Neural crest cell (in vitro differentiated cells): ENCODE results near the gene SLX4IP. TPM values are rescaled to one million over a fixed set of nuclear protein-coding genes. Genes with fewer than 3 reads are reported as not detected.

Experiments
- DNase-seq: peaks from one replicate; pipeline ENCODE4 v3.0.0; 2021; ENCODE audit warnings: low read depth, mixed read lengths, low spot score
- H3K27ac Mint-ChIP-seq: one replicate; pipeline ENCODE4 v1.8.0; 2021; ENCODE audit warnings: mild to moderate bottlenecking, mixed read lengths; ENCODE audit not compliant: unreplicated experiment
- H3K27me3 Mint-ChIP-seq: 2 replicates; pipeline ENCODE4 v1.8.0; 2021; ENCODE audit warnings: low read depth, mild to moderate bottlenecking, mixed read lengths
- H3K36me3 Mint-ChIP-seq: 2 replicates; pipeline ENCODE4 v1.8.0; 2021; ENCODE audit warnings: low read depth, mild to moderate bottlenecking, mixed read lengths
- H3K4me1 Mint-ChIP-seq: 2 replicates; pipeline ENCODE4 v1.8.0; 2021; ENCODE audit warnings: mixed read lengths
- H3K4me3 Mint-ChIP-seq: one replicate; pipeline ENCODE4 v1.8.0; 2021; ENCODE audit warnings: mild to moderate bottlenecking, mixed read lengths
- H3K9me3 Mint-ChIP-seq: 2 replicates; pipeline ENCODE4 v1.8.0; 2021; ENCODE audit warnings: mixed read lengths
- CTCF ChIP-seq: fragments of 200-600 bp; sonication (generic); conservative IDR thresholded peaks from 2 replicates; pipeline ENCODE4 v1.5.0; 2021; ENCODE audit warnings: antibody characterized with exemption, mild to moderate bottlenecking
- total RNA-seq: library from RNA; stranded (reverse); gene quantifications from 2 replicates; pipeline ENCODE4 v1.2.1, GENCODE V29; 2021

Gene SLX4IP
- total RNA-seq, 1 donor from 2014 or later: 8.5 TPM

- no peak for DNase-seq
- peak overlapping the region; percentile 59 for H3K4me3 Mint-ChIP-seq
- no peaks in the 10 kb centered on the region for H3K27me3 Mint-ChIP-seq
- no peak for TF ChIP-seq CTCF
- H3K36me3 Mint-ChIP-seq: peaks cover 16% of the 10 kb centered on the region
- no peak overlapping the region for H3K27ac Mint-ChIP-seq
- H3K4me1 Mint-ChIP-seq: peaks cover 90% of the 10 kb centered on the region
- no peaks in the 10 kb centered on the region for H3K9me3 Mint-ChIP-seq
Measured at GRCh38 chr20:10634211-10634610, 199.1 kb downstream of the SLX4IP start.

- DNase-seq: no peak
- peaks cover 89% of the 10 kb centered on the region for H3K4me1 Mint-ChIP-seq
- peak overlapping the region; percentile 59 for H3K4me3 Mint-ChIP-seq
- no peaks in the 10 kb centered on the region for H3K9me3 Mint-ChIP-seq
- H3K36me3 Mint-ChIP-seq: peaks cover 20% of the 10 kb centered on the region
- no peak overlapping the region for H3K27ac Mint-ChIP-seq
- TF ChIP-seq CTCF: no peak
- H3K27me3 Mint-ChIP-seq: no peaks in the 10 kb centered on the region
Measured at GRCh38 chr20:10634683-10635411, 199.7 kb downstream of the SLX4IP start.

GRCh38 chr20:10635476-10636208, 200.5 kb downstream of the SLX4IP start:
- peaks cover 89% of the 10 kb centered on the region for H3K4me1 Mint-ChIP-seq
- peaks cover 26% of the 10 kb centered on the region for H3K36me3 Mint-ChIP-seq
- H3K9me3 Mint-ChIP-seq: no peaks in the 10 kb centered on the region
- DNase-seq: no peak
- no peak overlapping the region for H3K4me3 Mint-ChIP-seq
- no peak overlapping the region for H3K27ac Mint-ChIP-seq
- TF ChIP-seq CTCF: no peak
- H3K27me3 Mint-ChIP-seq: no peaks in the 10 kb centered on the region

- H3K27me3 Mint-ChIP-seq: no peaks in the 10 kb centered on the region
- no peak for TF ChIP-seq CTCF
- H3K4me1 Mint-ChIP-seq: peaks cover 89% of the 10 kb centered on the region
- H3K36me3 Mint-ChIP-seq: peaks cover 32% of the 10 kb centered on the region
- no peaks in the 10 kb centered on the region for H3K9me3 Mint-ChIP-seq
- DNase-seq: no peak
- no peak overlapping the region for H3K27ac Mint-ChIP-seq
- H3K4me3 Mint-ChIP-seq: no peak overlapping the region
Measured at GRCh38 chr20:10636326-10636818, 201.3 kb downstream of the SLX4IP start.

- no peaks in the 10 kb centered on the region for H3K27me3 Mint-ChIP-seq
- TF ChIP-seq CTCF: no peak
- H3K27ac Mint-ChIP-seq: no peak overlapping the region
- H3K36me3 Mint-ChIP-seq: peaks cover 38% of the 10 kb centered on the region
- no peak for DNase-seq
- no peaks in the 10 kb centered on the region for H3K9me3 Mint-ChIP-seq
- H3K4me3 Mint-ChIP-seq: peak overlapping the region; percentile 72
- H3K4me1 Mint-ChIP-seq: peaks cover 89% of the 10 kb centered on the region
Measured at GRCh38 chr20:10637031-10637559, 202.0 kb downstream of the SLX4IP start.
